MM.1S (cell line): ENCODE data around the gene EFNB3.

Experiments used
- EZH2 ChIP-seq: fragments of 300-600 bp; sonication (generic); optimal IDR thresholded peaks from 2 replicates; pipeline ENCODE3; 2017; ENCODE audit warnings: low read depth, mild to moderate bottlenecking, antibody characterized with exemption, low read length, mixed read lengths
- TF ChIP-seq, protein P1 (sequence below): fragments of 300-600 bp; sonication (generic); IDR thresholded peaks from 2 replicates; pipeline ENCODE4 v1.5.1; 2016; ENCODE audit warnings: antibody characterized with exemption, low read length, mixed read lengths

DNA sequence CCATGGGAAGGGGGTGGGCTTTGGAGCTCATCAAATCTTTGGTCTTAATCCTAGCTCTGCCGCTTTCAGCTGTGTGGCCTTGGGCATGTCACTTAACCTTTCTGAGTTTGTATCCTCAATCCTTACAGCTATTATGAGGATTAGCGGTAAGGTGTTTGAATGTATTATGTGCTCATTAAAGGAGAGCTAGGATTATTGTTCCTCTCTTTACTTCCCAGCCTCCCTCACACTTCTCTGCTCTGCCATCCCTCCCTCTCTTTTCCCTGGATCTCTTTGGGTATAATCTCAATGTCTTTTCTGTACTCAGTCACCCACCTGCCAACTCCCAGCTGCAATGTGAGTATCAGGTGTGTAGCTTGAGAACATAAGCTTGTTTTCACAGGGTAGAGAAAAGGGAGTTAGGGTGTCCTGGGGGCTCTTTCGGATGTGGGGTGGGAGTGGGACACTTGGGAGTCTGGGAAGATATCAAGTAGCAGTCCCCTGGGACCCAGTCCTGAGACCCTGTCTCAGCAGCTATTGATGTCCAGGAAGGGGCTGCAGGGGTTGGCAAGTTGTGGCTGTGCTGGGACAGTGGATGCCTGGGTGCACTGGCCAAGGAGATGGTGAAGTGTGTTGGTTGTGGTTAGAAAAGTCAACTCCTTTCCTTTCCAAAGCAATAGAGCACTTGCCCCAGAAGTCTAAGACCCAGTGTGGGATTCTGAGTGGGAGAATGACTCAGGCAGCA is 1.8 kb downstream of the EFNB3 start:
- TF ChIP-seq, protein P1, sequence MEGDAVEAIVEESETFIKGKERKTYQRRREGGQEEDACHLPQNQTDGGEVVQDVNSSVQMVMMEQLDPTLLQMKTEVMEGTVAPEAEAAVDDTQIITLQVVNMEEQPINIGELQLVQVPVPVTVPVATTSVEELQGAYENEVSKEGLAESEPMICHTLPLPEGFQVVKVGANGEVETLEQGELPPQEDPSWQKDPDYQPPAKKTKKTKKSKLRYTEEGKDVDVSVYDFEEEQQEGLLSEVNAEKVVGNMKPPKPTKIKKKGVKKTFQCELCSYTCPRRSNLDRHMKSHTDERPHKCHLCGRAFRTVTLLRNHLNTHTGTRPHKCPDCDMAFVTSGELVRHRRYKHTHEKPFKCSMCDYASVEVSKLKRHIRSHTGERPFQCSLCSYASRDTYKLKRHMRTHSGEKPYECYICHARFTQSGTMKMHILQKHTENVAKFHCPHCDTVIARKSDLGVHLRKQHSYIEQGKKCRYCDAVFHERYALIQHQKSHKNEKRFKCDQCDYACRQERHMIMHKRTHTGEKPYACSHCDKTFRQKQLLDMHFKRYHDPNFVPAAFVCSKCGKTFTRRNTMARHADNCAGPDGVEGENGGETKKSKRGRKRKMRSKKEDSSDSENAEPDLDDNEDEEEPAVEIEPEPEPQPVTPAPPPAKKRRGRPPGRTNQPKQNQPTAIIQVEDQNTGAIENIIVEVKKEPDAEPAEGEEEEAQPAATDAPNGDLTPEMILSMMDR: no peak
- TF ChIP-seq EZH2: no peak
